Measurements from ENCODE around the gene TRIM50.
"Not testable (repeated sequence)": the region's sequence is repeated elsewhere in the genome, so short reads cannot be mapped to it uniquely, and the experiment has no call there.

Gene TRIM50

DNA sequence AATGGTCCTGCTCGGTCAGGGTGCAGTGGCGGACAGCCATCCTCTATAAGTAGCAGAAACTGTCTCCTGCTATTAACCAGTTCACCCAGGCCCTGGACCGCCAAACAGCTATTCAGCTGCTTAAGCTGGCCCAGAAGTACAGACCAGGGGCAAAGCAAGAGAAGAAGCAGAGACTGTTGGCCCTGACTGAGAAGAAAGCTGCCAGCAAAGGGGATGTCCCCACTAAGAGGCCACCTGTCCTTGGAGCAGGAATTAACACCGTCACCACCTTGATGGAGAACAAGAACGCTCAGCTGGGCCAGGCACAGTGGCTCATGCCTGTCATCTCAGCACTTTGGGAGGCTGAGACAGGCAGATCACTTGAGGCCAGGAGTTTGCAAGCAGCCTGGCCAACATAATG, 13.6 kb downstream of the TRIM50 start:
- no peak for DNase-seq (ENCODE audit: low read depth)

DNA sequence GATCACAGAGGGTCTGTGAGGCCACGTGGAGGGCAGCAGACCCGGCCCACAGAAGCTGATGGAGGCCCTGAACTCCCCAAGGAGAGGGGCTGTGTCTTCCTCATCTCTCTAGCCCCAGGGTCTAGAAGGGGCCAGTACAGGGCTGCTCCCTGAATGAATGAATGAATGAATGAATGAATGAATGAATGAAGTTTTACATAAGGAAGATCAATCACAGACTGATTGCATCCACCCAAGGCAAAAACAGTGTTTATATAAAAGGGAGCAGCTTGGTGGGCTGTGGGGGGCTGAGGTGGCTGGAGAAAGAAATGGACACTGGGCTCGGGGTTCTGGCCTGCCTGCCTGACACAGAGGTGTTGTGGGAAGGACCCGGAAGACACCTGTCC, 14.4 kb downstream of the TRIM50 start:
- no peak for DNase-seq (ENCODE audit: low read depth)

DNA sequence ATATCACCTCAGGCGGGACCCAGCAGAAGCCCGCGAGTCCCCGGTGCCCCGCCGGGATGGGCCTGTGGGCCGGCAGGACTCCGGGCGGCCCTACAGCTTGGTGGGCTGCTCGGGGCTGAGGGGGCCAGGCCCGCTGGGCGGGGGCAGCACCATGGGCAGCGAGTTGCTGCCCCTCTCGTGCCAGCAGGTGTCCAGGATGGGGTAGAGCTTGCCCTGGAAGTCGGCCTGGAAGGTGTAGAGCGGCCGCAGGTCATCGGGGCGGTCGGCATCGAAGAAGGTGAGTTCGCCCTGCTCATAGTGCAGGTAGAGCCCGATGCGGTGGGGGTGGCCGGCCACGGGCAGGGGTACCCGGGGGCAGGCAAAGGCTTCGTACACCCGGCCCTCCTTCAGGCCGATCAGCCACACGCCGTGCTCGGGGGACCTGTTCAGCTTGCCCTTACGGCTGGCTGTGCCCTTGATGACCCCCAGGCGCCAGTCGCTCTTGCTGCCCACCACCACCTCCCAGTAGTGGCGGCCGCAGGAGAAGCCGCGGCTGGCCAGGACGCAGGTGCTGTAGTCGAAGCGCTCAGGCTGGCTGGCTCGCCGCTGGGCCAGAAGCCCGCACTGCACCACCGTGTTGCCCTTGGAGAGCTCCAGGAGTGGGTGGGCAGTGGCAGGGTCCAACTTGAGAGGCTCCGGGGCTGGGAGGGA, 14.9 kb downstream of the TRIM50 start:
- no peak for DNase-seq (ENCODE audit: low read depth)

DNA sequence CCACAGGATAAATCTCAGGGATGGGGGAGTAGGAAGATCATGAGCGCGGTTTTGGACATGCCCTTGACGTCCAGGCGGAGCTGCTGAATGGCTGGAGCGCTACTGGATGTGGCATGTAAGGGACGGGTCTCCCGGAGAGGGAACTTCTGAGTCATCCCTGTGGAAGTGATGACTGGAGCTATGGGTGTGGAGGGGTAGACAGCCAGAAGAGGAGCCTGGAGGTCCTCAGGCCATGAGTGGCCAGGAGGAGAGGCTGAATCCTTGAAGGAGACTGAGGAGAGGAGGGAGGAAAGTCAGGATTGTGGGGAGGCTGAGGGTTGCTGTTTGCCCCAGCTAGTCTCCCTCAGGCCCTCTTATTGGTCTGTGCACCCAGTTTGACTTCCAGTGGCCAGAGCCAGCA, 16.5 kb downstream of the TRIM50 start:
- not testable (repeated sequence) for DNase-seq (ENCODE audit: low read depth)

DNA sequence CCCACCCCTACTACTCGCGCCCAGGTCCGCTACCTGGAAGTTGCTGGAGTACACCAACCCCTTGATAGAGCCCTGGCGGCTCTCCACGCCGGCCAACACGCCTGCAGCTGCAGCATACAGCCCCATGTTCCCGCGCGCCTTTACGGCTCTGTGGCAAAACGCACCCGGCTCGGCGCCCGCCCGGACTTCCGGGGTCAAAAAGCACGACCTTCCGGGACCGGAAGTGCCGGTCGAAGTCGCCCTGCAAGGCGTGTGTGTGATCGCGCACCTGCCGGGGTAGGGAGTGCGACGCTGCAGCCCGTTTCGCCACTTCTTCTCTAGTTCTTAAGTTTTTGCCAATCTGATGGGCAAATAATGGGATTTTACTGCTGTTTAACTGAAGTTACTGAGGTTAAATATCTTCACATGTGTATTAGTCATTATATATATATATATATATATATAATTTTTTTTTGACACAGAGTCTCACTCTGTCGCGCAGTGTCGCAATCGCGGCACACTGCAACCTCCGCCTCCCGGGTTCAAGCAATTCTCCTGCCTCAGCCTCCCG, 19.1 kb downstream of the TRIM50 start, which contains the start of gene NSUN5:
Gene NSUN5, minus strand, starts transcription at position 162 of the 550 bp plus-strand sequence. Its CDS starts 36 bp downstream, at position 126.
- peak; percentile 77 for DNase-seq (ENCODE audit: low read depth)

DNA sequence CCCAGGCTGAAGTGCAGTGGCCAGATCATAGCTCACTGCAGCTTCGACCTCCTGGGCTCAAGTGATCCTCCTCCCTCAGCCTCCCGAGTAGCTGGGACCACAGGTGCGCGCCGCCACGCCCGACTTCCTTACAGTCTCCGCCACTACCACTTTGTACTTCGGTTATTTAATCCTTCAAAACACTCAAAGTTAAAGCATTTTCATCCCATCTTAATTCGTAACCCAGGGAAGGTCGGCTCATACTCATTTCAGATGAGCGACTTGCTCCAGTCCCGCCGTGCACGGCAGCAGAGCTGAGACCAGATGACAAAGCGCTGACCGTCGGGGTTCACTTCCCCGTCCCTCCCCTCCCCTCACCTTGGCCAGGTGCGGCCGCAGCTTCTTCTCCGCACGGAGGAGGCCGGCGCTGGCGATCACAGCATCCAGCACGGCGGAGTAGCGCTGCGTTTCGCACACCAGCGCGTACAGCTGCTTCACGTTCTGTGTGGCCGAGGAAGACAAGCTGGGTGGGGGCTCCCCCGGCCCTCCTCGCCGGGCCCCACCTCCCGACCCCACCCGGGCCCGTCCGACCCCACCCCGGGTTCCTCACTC, 19.7 kb downstream of the TRIM50 start:
- DNase-seq (ENCODE audit: low read depth) = no peak

DNA sequence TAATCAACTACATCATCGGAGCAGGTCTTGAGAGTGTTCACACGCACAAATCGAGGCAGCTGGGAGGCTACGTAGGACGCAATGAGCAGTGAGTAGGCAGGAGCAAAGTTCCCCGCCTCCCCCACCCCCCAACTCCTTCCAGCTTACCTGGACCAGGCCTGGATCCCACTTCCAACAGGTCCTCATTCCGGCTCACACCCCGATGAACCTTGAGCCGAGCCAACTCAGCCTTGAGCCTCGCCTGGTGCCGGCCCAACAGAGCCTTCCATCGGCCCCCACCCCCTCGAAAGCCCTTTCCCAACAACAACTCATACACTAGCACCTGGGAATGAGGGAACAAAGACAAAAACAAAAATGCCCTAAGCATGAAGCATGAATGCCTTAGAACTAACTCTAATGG, 20.4 kb downstream of the TRIM50 start:
- DNase-seq (ENCODE audit: low read depth) = no peak

DNA sequence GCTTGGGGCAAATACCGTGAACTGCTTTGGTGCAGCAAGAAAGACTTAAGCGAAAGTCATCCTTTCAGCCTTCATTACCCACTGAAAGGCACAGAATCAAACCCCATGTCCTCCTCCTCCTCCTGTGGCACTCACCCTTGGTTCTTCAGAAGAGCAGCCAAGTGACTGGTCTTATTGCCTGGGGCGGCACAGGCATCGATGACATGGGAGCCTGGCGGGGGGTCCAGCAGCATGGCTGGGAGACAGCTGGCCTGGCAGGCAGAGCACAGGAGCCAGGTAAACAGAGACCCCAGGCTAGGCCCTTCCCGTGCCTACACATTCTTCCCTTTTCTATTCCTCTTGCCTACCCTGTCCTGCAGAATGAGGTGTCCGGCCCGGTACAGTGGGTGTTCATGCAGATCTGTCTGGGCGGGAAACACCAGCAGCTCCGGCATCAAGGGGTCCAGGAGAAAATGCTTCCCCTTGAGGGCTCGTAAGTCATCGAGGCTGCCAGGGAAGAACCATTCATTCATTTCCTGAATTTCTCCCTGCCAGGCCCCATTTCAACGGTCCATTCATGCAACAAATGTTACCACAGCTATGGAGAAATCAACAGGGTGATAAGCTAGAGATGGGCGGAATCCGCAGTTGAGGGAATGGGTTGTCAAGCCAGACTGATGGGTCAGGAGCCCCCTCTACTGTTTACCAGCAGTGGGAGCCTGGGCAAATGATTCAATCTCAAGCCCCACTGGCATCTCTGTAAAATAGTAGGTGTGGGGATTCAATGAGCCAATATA, 23.1 kb downstream of the TRIM50 start:
- DNase-seq (ENCODE audit: low read depth) = not testable (repeated sequence)

DNA sequence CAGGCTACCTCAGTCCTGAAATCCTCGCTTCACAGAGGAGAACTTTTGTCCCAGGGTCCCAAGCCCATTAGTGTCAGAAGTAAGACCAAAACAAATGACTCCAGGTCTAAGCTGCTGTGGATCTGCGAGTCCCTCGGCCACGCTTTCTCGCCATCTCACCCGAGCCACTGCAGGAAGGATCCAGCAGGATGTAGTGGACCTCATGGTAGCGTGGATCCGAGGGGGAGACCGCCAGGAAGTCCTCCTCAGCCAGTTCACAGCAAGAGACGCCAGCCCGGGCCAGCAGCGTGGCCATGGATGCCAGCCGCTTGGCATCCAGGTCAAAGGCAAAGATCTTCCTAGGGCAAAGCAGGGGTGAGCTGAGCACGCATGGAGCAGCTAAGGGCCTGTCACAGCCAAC, 23.8 kb downstream of the TRIM50 start:
- no peak for DNase-seq (ENCODE audit: low read depth)

DNA sequence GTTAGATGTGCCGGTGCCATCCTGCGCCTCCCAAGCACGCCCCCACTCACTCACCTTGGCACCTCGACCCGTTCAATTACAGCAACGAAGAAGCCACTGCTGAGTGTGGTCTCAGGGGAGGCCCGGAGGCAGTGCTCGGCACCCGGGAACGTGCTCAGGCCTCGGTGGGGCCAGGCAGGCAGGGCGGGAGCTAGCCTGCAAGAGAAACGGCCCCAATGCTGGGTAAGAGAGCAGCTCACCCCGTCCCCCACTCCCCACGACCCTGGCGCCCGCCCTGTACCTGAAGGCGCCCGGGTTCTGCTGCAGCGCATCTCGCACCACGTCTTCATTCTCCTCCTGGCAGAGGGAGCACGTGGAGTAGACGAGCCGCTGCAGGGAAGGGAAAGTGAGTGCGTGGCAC, 24.3 kb downstream of the TRIM50 start:
- no peak for DNase-seq (ENCODE audit: low read depth)

DNA sequence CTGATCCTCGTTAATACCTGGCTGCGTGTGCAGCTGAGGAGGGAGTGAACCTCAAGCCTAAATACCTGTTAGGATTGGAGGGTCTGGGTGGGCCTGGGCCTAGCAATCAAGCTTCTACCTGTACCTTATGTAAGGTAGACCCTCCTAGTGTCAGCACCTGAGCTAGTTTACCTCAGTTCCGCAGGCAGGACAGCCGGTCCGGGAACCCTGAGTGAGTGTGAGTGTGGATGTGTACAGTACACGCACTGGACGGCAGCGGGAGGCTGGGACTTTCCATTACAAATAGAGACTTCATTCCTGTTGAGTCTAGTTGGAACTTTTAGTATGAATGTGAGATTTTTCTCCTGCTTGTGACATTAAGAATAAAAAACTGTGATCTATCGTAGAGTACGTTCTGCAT, 25.0 kb downstream of the TRIM50 start:
- DNase-seq (ENCODE audit: low read depth) = not testable (repeated sequence)

DNA sequence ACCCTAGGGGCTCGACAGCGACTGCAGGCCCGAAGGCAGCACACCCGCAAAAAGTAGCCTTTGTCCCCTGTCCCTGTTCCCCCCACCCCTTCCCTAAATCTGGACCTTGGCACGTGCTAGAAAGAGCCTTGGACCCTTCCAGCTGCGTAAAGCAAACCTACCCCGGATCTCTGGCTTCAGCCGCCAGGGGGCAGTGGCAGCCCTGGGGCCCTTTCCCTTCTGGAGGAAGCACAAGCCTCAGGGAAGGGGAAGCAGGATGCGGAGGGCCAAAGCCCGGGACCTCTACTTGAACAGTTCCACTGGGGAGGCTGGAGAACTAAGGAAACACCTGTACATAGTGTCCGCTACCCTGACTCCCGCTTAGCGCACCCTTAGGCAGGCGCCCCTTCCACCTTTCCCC, 26.8 kb downstream of the TRIM50 start:
- not testable (repeated sequence) for DNase-seq (ENCODE audit: low read depth)

DNA sequence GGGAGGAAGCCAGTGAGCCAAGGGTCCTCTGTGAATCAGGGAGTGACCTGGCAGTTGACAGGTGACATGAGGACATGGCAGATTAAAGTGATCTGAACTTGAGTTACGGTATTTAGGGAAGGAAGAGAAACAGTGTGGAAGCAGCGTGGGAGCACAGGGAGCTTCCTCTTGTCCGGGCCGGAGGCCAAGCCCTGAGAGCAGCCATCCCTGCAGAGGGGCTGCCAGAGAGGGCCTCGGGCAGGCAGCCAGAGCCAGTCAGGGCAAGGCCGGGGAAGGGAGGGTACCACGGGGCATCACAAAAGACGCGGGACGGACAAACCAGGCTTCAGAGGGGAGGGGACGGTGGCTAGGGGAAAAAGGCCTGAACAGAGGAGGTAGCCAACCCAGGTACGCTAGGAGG, 28.1 kb downstream of the TRIM50 start:
- DNase-seq (ENCODE audit: low read depth) = not testable (repeated sequence)

DNA sequence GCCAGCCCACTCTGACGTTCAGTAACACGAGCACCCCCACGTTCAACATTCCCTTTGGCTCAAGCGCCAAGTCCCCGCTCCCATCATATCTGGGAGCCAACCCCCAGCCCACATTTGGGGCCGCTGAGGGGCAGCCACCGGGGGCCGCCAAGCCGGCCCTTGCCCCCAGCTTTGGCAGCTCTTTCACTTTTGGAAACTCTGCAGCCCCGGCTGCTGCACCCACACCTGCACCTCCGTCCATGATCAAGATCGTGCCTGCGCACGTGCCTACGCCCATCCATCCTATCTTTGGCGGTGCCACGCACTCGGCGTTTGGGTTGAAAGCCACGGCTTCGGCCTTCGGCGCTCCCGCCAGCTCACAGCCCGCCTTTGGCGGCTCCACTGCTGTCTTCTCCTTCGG, 30.2 kb downstream of the TRIM50 start:
- not testable (repeated sequence) for DNase-seq (ENCODE audit: low read depth)

DNA sequence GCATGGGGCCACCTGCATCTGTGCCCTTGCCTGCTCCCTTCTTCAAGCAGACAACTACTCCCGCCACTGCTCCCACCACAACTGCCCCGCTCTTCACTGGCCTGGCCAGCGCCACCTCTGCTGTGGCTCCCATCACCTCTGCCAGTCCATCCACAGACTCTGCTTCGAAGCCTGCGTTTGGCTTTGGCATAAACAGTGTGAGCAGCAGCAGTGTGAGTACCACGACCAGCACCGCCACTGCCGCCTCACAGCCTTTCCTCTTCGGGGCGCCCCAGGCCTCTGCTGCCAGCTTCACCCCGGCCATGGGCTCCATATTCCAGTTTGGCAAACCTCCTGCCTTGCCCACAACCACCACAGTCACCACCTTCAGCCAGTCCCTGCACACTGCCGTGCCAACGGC, 30.6 kb downstream of the TRIM50 start:
- DNase-seq (ENCODE audit: low read depth) = not testable (repeated sequence)

DNA sequence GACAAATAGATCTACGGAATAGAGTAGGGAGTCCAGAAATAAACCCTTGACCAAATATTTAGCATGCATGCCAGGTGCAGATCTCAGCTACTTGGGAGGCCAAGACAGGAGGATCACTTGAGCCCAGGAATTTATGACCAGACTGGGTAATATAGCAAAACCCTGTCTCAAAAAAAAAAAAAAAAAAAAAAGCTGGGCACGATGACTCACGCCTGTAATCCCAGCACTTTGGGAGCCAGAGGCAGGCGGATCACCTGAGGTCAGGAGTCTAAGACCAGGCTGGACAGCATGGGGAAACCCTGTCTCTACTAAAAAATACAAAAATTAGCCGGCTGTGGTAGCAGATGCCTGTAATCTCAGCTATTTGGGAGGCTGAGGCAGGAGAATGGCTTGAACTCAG, 50.7 kb downstream of the TRIM50 start:
- not testable (repeated sequence) for DNase-seq (ENCODE audit: low read depth)

DNA sequence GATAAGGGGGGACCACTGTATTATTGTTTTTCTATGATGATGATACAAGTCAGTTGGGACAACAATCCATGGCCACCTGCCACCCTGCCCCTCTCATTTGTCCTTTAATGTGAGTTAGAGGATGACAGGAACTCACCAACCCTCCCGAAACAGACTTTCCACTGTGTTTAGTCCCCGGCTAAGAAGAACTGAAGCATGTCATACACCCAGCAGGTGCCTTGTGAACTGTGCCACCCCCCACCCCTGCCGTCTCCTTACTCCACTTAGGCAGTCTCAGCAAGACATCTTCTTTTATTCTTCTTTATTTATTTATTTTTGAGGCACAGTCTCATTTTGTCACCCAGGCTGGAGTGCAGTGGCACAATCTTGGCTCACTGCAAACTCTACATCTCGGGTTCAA, 60.1 kb downstream of the TRIM50 start:
- not testable (repeated sequence) for DNase-seq (ENCODE audit: low read depth)

DNA sequence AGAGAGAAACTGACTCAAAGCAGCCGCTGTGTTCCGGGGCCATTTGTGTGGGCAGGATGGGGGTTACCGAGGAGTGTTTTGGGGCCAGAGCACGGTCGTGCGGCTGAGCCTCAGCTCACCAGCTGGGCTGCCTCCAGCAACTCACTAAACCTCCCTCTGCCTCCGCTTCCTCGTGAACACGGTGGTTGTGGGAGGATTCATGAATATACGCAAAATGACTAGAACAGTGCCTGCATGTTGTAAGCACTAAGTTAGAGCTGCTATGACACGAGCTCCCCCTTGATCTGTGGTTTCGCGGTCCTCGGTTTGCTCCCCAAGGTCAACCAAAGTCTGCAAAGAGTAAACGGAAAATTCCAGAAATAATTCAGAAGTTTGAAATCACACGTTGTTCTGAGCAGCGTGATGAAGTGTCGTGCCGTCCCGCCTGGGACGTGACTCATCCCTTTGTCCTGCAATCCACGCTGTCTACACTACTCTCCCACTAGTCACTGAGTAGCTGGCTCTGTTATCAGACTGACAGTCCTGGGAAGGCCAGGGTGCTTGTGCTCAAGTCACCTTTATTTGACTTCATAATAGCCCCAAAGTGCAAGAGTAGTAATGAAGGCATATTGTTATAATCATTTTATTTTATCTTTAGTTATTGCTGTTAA, 61.0 kb downstream of the TRIM50 start:
- not testable (repeated sequence) for DNase-seq (ENCODE audit: low read depth)
